IMR-90 (cell line): ENCODE data around the gene TOMM40L. TPM values are rescaled to one million over a fixed set of nuclear protein-coding genes. Genes with fewer than 3 reads are reported as not detected.

Source experiments
- ATAC-seq: fragments of 200-7000 bp; cut with Tn5 transposase; 2 replicates; pipeline ENCODE4 v1.9.1; 2020; ENCODE audit warnings: low read depth, mild to moderate bottlenecking, moderate library complexity
- BruUV-seq: library from RNA; stranded (reverse); fragments of 400-500 nt; replicated peaks from 2 replicates; lab custom pipeline; 2021; lab: Mats Ljungman, UMichigan
- CTCF ChIA-PET: fragments of 300-600 bp; formaldehyde crosslinking; extraction: SDS; loops from one replicate; lab custom pipeline; 2021; ENCODE audit warnings: antibody characterized with exemption; lab: Yijun Ruan, JAX
- POLR2A ChIA-PET: fragments of 300-600 bp; sonication (Branson Sonifier 250); formaldehyde crosslinking; loops from one replicate; lab custom pipeline; 2022; ENCODE audit warnings: antibody characterized with exemption; ENCODE audit not compliant: unreplicated experiment; lab: Charles Lee
- DNase-seq: peaks from one replicate; pipeline ENCODE4 v3.0.0; 2013
- H2AFZ ChIP-seq: replicated peaks from 2 replicates; pipeline ENCODE3; 2013; ENCODE audit warnings: low read length, mild to moderate bottlenecking; ENCODE audit not compliant: poor library complexity
- H2AK5ac ChIP-seq: 2 replicates; pipeline ENCODE4 v1.6.1; 2013; ENCODE audit warnings: low read depth, low read length, inconsistent platforms
- H2AK9ac ChIP-seq: replicated peaks from 2 replicates; pipeline ENCODE3; 2013; ENCODE audit warnings: mild to moderate bottlenecking, low read depth, low read length, moderate library complexity; ENCODE audit not compliant: poor library complexity
- H2BK120ac ChIP-seq: 2 replicates; pipeline ENCODE4 v1.6.1; 2013; ENCODE audit warnings: low read depth, low read length, inconsistent platforms
- H2BK15ac ChIP-seq: 3 replicates; pipeline ENCODE4 v1.6.1; 2013; ENCODE audit warnings: low read depth, low read length, inconsistent platforms
- H2BK20ac ChIP-seq: 2 replicates; pipeline ENCODE4 v1.6.1; 2013; ENCODE audit warnings: low read depth, mild to moderate bottlenecking, inconsistent platforms, low read length, moderate library complexity
- H2BK5ac ChIP-seq: 2 replicates; pipeline ENCODE4 v1.6.1; 2013; ENCODE audit warnings: mild to moderate bottlenecking, low read depth, low read length, inconsistent platforms; ENCODE audit not compliant: poor library complexity, severe bottlenecking
- H3K14ac ChIP-seq: replicated peaks from 2 replicates; pipeline ENCODE4 v1.6.1; 2013; ENCODE audit warnings: low read depth, low read length, inconsistent platforms
- H3K18ac ChIP-seq: 2 replicates; pipeline ENCODE4 v1.6.1; 2013; ENCODE audit warnings: low read depth, low read length, control low read depth
- H3K23ac ChIP-seq: 2 replicates; pipeline ENCODE4 v1.6.1; 2013; ENCODE audit warnings: low read depth, low read length, inconsistent platforms
- H3K27ac ChIP-seq: 2 replicates; pipeline ENCODE4 v1.5.1; 2013; ENCODE audit warnings: mild to moderate bottlenecking, control low read depth, low read length; ENCODE audit not compliant: insufficient read depth
- H3K27me3 ChIP-seq: 2 replicates; pipeline ENCODE4 v1.6.1; 2013; ENCODE audit warnings: low read length; ENCODE audit not compliant: control insufficient read depth, insufficient read depth
- H3K36me3 ChIP-seq: 2 replicates; pipeline ENCODE4 v1.6.1; 2013; ENCODE audit warnings: low read length, mixed read lengths; ENCODE audit not compliant: control insufficient read depth, insufficient read depth
- H3K4ac ChIP-seq: 2 replicates; pipeline ENCODE4 v1.6.1; 2013; ENCODE audit warnings: low read depth, low read length, inconsistent platforms
- H3K4me1 ChIP-seq: 2 replicates; pipeline ENCODE4 v1.6.1; 2013; ENCODE audit warnings: low read length, mixed read lengths; ENCODE audit not compliant: control insufficient read depth, insufficient read depth
- H3K4me2 ChIP-seq: 2 replicates; pipeline ENCODE4 v1.6.1; 2013; ENCODE audit warnings: low read depth, mild to moderate bottlenecking, control low read depth, low read length, moderate library complexity
- H3K4me3 ChIP-seq: 2 replicates; pipeline ENCODE4 v1.5.1; 2013; ENCODE audit warnings: low read depth, mild to moderate bottlenecking, control low read depth, low read length, moderate library complexity; ENCODE audit not compliant: insufficient read depth
- H3K56ac ChIP-seq: 2 replicates; pipeline ENCODE4 v1.6.1; 2013; ENCODE audit warnings: low read length, inconsistent platforms; ENCODE audit not compliant: insufficient read depth; ENCODE audit errors: extremely low read depth
- H3K79me1 ChIP-seq, 2 experiments: 2 replicates each; pipeline ENCODE4 v1.6.1; 2013; ENCODE audit warnings: low read length in 2 of 2, inconsistent platforms in 1 of 2, low read depth in 1 of 2
- H3K9ac ChIP-seq: 2 replicates; pipeline ENCODE4 v1.6.1; 2013; ENCODE audit warnings: low read depth, low read length, control low read depth
- H3K9me1 ChIP-seq: 2 replicates; pipeline ENCODE4 v1.6.1; 2013; ENCODE audit warnings: low read length, inconsistent platforms; ENCODE audit not compliant: insufficient read depth
- H3K9me3 ChIP-seq: 2 replicates; pipeline ENCODE4 v1.6.1; 2013; ENCODE audit warnings: low read length; ENCODE audit not compliant: control insufficient read depth, insufficient read depth
- H4K20me1 ChIP-seq: 2 replicates; pipeline ENCODE4 v1.6.1; 2013; ENCODE audit warnings: low read length, inconsistent platforms; ENCODE audit not compliant: insufficient read depth
- H4K5ac ChIP-seq: 2 replicates; pipeline ENCODE4 v1.6.1; 2013; ENCODE audit warnings: mild to moderate bottlenecking, low read depth, low read length, control low read depth
- H4K8ac ChIP-seq, 2 experiments: 2 replicates each; pipeline ENCODE4 v1.6.1; 2013; ENCODE audit warnings: low read depth in 2 of 2, low read length in 2 of 2, control low read depth in 1 of 2, inconsistent platforms in 1 of 2
- H4K91ac ChIP-seq: 2 replicates; pipeline ENCODE4 v1.6.1; 2013; ENCODE audit warnings: low read depth, low read length, inconsistent platforms; ENCODE audit not compliant: insufficient read depth
- NFE2L2 ChIP-seq: fragments of 150-350 bp; IDR thresholded peaks from 2 replicates; pipeline ENCODE4 v1.6.1; 2016; ENCODE audit warnings: low read depth, mild to moderate bottlenecking, low read length
- WGBS, 2 experiments: methylation state at CpG; one replicate each; pipeline versions ENCODE4 v1.1.5 to v1.1.7; 2013; ENCODE audit warnings: missing lambda C conversion rate in 2 of 2; ENCODE audit not compliant: insufficient read length in 1 of 2; ENCODE audit errors: extremely low coverage in 2 of 2; 5-methylcytosine and 5-hydroxymethylcytosine counted together
- dilution Hi-C: fragments of 300-500 bp; cut with HindIII; formaldehyde crosslinking; loops from one replicate; pipeline ENCODE4 v1.14.3; 2018; ENCODE audit warnings: low sequenced_read_pairs; ENCODE audit not compliant: unreplicated experiment
- in situ Hi-C: fragments of 300-500 bp; cut with MboI; formaldehyde crosslinking; loops from 3 replicates; pipeline ENCODE4 v1.14.3; 2019; ENCODE audit warnings: low sequenced_read_pairs, inconsistent platforms, mixed read lengths
- intact Hi-C: fragments of 100-400 bp; cut with micrococcal nuclease; formaldehyde crosslinking; loops from 2 replicates; pipeline ENCODE4 v1.10.0; 2022
- polyA plus RNA-seq, 3 experiments: library from polyadenylated mRNA; depleted of rRNA; stranded (reverse); fragments of >200 nt; gene quantifications; 2 replicates each; pipeline ENCODE4 v1.2.3, GENCODE V29; 2012; ENCODE audit warnings: low replicate concordance in 1 of 3
- total RNA-seq: library from RNA; depleted of rRNA; stranded (reverse); fragments of >200 nt; gene quantifications from 2 replicates; pipeline ENCODE4 v1.2.3, GENCODE V29; 2012

The TOMM40L gene
- total and polyA plus RNA-seq, 2 of the 4 experiments (the other 2 are of a cell fraction) = 7.7 to 12.5 TPM

DNA sequence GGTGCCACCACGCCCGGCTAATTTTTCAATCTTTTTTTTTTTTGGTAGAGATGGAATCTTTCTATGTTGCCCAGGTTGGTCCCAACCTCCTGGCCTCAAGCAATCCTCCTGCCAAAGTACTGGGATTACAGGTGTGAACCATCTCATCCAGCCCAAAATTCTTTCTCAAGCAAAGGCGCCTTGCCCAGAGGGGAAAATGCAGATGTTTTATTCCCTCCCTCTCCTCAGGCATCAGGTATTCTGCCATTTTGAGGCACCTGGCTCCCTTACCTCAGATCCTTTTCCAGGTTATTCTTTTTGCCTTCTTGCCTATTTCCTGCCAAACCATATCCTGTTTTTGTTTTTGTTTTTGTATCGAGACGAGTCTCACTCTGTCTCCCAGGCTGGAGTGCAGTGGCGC lies 37.5 kb upstream of the TOMM40L start:
- dilution Hi-C loops = no loop called here
- TF ChIP-seq NFE2L2 = no peak
- POLR2A ChIA-PET = no interaction called here
- WGBS, 2 experiments = 100% methylated on average over 1 of the region's 6 CpGs; no CpG with 5 or more reads in 1 of the 2 experiments
- Histone ChIP-seq H2BK15ac (no peak overlapping the region), H3K27me3 (no peaks in the 10 kb centered on the region), H3K18ac (no peak overlapping the region), H3K27ac (no peak overlapping the region), H2BK120ac (no peak overlapping the region), H2AFZ (no peak overlapping the region), H3K36me3 (no peaks in the 10 kb centered on the region), H3K4me3 (no peak overlapping the region), H2AK9ac (no peak overlapping the region), H3K56ac (no peak overlapping the region), H2AK5ac (no peak overlapping the region), H3K14ac (no peak overlapping the region), H3K4me1 (peaks cover 3% of the 10 kb centered on the region), H3K79me1 (no peaks in the 10 kb centered on the region), H3K9me3 (no peaks in the 10 kb centered on the region), H4K20me1 (no peaks in the 10 kb centered on the region), H2BK20ac (no peak overlapping the region), H3K4me2 (no peak overlapping the region), H4K8ac (no peak overlapping the region), H3K23ac (no peak overlapping the region), H2BK5ac (no peak overlapping the region), H3K9me1 (0 out of 2 replicates have a peak, but pooled peaks cover 3% of the 10 kb centered on the region), H3K4ac (no peak overlapping the region), H4K5ac (no peak overlapping the region), H3K9ac (no peak overlapping the region), H4K91ac (no peak overlapping the region)
- in situ Hi-C loops = no loop called here
- no peak for DNase-seq
- BruUV-seq = no TSS peak
- CTCF ChIA-PET = no interaction called here
- intact Hi-C loops = no loop called here
- ATAC-seq = no peak
